Epithelial cell of esophagus (primary cell): ENCODE measurements around the gene IPO13.

Experiments used
- DNase-seq: peaks from one replicate; pipeline ENCODE4 v3.0.0; 2010; ENCODE audit warnings: low read depth
- H3K4me3 ChIP-seq: 2 replicates; pipeline ENCODE4 v1.5.1; 2011; ENCODE audit warnings: mild to moderate bottlenecking, low read length, control low read depth
- CTCF ChIP-seq: IDR thresholded peaks from 2 replicates; pipeline ENCODE4 v1.5.1; 2011; ENCODE audit warnings: low read depth, mild to moderate bottlenecking, low read length, control low read depth, inconsistent platforms; ENCODE audit not compliant: insufficient read depth; ENCODE audit errors: missing control alignments

IPO13 gene

GRCh38 chr1:43913666-43914360 lies 32.9 kb upstream of the IPO13 start:
- no peak for TF ChIP-seq CTCF
- no peak for DNase-seq
- H3K4me3 ChIP-seq = no peak overlapping the region

GRCh38 chr1:43914576-43915525 lies 31.9 kb upstream of the IPO13 start:
- DNase-seq = peak; percentile 81
- no peak overlapping the region for H3K4me3 ChIP-seq
- TF ChIP-seq CTCF = no peak

- H3K4me3 ChIP-seq = no peak overlapping the region
- TF ChIP-seq CTCF = no peak
- no peak for DNase-seq
Observed at GRCh38 chr1:43919906-43920305, 26.8 kb upstream of the IPO13 start.

GRCh38 chr1:43921022-43921421 lies 25.7 kb upstream of the IPO13 start:
- H3K4me3 ChIP-seq = no peak overlapping the region
- TF ChIP-seq CTCF = no peak
- no peak for DNase-seq

GRCh38 chr1:43924516-43924915 lies 22.2 kb upstream of the IPO13 start:
- DNase-seq = peak; percentile 93
- H3K4me3 ChIP-seq = no peak overlapping the region
- no peak for TF ChIP-seq CTCF

GRCh38 chr1:43925846-43926245 lies 20.9 kb upstream of the IPO13 start:
- no peak overlapping the region for H3K4me3 ChIP-seq
- TF ChIP-seq CTCF = no peak
- DNase-seq = no peak
